HG03039 (cell line): Measurements from ENCODE around the gene LILRA6.
"Not testable (repeated sequence)": the region's sequence is repeated elsewhere in the genome, so short reads cannot be mapped to it uniquely, and the experiment has no call there.

Source experiments
- ATAC-seq: cut with Tn5 transposase; IDR thresholded peaks from one replicate; pipeline ENCODE4 v1.9.1; 2021; ENCODE audit warnings: mild to moderate bottlenecking, moderate library complexity; ENCODE audit not compliant: unreplicated experiment

Gene LILRA6

DNA sequence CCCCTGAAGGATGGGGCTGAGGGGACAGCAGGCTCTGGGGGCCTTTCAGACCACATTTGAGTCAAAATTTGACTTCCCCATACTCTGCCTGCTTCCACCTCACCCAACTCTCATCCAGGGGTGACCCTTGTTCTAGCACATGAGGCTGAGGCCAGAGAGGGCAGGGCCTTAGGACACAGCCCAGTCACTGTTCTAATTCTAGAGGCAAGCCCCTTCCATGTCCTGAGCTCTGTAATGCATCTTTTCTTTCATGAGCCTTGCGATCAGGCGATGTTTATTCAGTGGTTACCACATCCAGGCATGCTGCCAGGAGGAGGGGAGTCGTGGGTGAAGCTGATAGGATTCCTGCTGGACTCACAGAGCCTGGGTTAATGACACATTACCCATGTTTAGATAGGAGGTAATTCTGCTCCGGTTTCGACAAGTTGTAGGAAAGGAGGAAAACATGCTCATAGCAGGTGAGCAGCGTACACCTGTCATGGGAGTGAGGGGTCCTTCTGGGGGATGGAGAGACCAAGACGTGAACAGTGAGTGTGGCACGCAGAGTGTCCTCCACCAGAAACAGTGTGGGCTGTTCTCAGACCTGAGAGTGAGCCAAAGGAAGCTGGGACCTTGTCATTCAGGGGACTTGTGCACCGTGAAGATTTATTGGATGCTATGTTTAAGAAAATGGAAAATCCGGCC lies 32.6 kb downstream of the LILRA6 start:
- ATAC-seq = no peak

DNA sequence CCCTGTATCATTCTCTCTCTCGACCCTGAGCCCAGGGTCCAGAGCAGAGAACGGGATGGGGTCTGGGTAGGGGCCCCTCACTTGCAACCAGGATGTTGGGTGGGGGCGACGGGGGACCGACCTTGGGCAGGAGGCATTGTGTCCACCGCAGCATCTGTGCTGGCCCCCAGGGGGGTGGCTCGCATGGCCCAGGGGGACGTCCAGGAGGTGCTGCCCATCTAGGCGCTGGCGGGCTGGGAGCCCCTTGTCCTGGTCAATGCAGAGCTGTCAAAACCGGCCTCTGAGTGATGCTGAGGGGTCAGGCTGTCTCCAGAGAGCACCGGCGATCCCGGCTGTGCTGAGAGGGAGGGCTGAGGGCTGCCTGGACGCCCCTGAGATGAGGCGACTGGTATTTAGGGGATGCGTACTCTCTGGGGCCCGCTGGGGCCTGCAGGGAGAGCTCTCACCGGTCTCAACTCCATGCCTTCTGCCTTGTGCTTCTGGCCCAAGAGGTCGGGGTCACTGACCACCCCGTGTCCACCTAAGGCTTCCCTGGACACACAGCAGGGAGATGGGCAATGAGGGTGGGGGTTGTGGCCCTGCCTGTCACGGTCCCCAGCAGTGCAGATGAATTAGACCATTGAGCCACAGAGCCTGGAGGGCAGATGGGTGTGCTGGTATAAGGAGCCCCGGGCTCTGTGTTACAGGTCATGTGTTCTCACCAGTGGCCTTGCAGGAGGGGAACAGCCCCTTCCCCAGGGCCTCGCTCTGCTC lies 33.4 kb downstream of the LILRA6 start:
- no peak for ATAC-seq

DNA sequence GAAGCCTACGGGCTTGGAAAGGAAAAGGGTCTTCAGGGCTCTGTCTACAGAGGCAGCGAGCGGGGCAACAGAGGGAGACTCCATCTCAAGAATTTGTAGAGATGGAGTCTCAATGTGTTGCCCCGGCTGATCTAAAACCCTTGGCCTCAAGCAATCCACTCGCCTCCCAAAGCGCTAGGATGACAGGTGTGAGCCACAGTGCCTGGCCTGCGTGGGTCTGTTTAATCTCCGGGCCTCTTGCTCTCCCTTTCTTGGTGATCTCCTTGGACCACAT lies 33.9 kb downstream of the LILRA6 start:
- ATAC-seq = no peak

DNA sequence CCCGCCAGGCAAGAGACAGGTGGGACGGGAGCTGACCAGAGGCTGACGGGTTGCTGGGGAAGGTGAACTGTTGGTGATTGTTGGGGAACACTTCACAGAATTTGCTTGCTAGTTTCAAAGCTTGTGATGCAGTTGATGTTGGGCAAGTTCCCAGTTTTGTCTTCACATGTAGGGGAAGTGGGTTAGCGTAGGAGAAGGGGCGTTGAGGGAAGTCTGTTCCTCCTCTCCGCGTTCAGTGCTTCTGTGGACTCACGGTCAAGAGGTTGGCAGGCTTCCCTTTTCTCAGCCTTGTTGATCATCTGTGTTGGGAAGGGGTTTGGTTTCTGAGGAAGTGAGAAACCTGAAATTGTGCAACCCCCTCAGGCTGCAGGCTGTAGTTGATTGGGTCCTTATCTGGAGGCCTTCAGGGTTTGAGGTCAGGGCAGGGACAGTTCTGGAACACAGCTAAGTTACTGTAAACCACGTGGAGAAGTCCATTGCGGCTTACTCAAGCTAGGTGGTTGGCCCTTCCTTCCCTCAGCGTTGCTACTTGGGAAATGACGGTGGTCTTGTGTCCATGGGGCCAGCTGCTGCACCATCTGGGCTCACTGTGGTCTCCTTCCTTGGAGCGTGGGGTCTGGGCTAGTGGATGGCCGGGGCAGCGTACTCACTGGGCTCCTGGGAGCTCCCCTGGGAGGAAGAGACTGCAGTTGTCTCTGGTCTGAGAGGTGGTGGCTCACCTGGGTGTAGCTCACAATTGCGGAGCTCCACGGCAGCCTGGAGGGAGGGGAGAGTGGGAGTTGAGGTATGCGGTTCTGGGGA lies 34.4 kb downstream of the LILRA6 start:
- ATAC-seq = no peak

DNA sequence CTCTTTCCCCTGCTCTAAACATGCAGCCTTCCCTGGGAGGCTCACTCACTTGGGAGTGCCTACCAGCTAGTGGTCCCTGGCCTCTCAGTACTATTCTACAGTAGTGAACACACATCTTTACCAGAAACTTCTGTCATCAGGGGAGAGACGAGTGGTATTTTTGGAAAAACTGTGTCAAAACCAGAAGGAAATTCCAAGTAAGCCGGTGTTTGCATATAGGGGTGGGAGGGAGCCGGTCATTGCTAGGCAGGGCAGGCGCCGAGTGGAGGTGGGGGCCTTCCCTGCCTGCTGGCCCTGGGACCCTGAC lies 35.0 kb downstream of the LILRA6 start:
- ATAC-seq = no peak

DNA sequence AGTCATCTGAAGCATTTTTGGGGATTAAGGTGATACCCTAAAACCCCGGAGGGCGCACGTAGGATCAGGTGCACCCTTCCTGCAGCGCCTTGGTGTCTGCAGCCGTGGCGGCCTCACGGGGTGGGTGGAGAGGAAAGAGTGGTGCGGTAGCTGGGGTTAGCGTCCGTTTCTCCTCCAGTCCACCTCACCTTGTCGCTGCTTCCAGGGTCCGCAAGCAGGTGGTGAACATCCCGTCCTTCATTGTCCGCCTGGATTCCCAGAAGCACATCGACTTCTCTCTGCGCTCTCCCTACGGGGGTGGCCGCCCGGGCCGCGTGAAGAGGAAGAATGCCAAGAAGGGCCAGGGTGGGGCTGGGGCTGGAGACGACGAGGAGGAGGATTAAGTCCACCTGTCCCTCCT lies 35.4 kb downstream of the LILRA6 start:
- ATAC-seq = not testable (repeated sequence)

DNA sequence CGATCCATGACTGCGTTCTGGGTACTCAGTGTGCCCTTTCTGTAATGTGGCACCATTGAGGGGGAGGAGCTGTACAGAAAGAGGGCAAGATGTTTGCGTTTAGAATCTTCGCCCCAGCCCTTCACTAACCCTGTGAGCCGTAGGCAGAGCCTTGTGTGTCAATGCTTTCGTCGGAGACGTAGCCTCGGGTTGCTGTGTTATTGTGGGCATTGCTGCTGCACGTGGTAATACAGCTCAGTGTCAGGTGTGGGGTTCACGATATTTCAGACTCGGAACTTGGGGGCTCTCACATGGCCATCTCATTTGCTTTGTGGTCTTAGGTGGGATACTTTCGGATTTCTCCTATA lies 35.8 kb downstream of the LILRA6 start:
- no peak for ATAC-seq

DNA sequence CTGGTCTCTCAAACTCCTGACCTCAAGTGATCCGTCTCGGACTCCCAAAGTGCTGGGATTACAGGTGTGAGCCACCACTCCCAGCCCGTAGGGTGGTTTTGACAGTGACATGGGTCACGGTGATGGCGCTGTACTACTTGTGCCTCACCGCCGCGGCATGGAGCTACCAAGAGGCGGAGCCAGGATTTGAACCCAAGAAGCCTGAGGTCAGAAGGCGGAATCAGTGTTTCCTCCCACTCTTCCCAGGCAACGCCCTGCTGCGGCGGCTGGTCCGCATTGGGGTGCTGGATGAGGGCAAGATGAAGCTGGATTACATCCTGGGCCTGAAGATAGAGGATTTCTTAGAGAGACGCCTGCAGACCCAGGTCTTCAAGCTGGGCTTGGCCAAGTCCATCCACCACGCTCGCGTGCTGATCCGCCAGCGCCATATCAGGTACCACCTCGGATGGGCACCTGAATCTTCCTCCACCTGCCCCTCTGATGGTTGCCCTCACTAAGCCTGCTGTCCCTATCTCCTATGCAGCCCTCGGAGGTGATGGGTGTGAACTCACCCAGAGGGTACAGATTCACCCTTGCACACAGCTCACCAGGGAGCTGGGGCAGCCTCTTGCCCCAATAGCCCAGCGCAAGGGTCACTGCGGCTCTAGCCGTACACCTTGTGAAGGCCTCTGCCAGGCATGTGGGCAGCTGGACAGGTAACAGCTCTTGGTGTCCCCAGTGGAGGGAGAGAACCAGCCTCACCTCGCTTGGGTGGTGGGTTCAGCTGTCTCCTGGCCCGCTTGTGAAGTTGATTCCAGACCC lies 36.4 kb downstream of the LILRA6 start:
- no peak for ATAC-seq

DNA sequence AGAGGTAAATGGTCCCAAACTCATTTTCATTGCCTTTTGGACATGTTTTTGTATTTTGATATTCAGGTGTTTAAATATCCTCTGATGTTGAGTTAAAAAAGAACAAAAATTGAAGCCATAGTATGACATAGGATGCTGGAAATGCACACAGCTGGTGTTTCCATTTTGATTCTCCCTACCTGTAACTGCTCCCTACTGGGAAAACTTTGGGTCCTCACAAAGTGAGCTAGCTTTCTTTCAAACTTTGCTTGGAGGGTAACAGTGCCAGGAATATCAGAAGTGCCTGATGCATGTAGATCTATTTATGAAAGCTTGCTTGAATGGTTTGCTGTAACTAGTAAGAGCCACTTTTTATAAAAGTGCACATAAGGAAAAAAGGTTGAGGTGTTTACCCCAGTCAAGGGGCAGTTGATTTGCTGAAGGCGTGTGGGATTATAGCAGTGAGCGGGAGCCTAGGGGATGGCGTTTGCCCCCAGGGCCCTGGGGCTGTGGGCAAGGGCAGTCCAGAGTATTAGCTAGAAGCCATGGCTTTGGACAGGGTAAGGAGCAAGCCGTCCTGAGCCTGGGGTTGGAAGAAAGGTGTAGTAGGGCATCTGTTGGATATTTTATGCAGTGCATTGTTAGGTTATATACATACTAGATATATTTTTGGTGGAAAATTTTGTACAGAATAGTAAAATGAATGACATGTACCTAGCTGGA lies 37.7 kb downstream of the LILRA6 start:
- ATAC-seq = no peak

DNA sequence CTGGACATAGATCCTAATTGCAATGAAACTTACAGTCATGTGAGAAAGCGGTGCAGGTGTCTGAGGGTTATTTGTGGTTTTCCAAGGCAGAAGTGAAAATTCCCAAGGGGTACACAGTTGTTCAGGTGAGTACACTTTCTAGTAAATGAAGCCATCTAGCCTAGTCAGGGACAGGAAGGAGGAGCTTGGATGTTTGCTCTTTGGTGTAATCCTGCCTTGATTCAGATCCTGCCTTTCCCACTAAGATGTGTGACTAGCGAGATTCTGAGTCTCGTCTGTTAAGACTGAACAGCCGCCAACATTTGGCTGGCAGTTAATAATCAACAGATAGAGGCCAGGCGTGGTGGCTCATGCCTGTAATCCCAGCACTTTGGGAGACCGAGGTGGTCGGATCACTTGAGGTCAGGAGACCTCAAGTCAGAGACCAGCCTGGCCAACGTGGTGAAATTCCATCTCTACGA lies 39.4 kb downstream of the LILRA6 start:
- no peak for ATAC-seq

DNA sequence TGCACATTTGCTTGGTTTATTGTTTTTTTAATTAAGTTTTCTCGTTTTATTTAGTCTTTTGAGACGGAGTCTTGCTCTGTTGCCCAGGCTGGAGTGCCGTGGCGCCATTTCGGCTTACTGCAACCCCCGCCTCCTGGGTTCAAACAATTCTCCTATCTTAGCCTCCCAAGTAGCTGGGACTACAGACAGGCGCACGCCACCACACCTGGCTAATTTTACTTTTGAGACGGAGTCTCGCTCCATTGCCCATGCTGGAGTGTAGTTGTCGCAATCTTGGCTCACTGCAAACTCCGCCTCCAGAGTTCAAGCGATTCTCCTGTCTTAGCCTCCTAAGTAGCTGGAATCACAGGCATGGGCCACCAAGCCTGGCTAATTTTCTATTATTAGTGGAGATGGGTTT lies 40.6 kb downstream of the LILRA6 start:
- no peak for ATAC-seq

DNA sequence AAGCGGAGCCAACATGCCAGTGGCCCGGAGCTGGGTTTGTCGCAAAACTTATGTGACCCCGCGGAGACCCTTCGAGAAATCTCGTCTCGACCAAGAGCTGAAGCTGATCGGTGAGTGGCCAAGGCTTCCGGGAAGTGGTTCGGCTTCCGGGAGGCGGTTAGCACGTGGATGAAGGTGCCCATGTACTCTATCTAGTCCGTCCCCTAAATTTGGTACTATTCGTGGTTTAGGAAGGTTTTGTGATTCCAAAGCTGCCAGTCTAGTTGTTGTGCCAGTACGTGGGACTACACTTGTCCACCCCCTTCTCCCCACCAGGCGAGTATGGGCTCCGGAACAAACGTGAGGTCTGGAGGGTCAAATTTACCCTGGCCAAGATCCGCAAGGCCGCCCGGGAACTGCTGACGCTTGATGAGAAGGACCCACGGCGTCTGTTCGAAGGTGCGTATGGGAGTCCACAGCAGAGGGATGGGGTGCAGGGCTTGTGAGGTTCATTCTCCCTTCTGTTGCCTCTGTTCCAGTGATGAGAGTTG lies 41.4 kb downstream of the LILRA6 start:
- ATAC-seq = no peak

DNA sequence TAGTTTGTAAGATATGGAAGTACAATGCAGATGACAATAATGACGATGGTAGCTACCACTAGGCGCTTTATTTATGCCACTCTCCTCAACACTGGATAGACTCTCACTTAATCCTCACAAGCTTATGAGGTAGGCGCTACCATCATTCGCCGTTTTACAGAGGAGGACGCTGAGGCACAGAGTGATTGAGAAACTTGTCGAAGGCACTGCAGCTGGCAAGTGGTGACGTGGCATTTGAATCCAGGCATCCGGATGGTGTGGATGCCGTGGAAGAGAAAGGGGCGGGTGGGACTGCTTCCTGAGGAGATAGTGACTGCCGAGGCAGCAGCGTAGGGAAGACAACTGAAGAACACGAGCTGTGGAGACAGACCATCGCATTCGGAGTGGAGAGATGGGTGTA lies 43.2 kb downstream of the LILRA6 start:
- no peak for ATAC-seq

DNA sequence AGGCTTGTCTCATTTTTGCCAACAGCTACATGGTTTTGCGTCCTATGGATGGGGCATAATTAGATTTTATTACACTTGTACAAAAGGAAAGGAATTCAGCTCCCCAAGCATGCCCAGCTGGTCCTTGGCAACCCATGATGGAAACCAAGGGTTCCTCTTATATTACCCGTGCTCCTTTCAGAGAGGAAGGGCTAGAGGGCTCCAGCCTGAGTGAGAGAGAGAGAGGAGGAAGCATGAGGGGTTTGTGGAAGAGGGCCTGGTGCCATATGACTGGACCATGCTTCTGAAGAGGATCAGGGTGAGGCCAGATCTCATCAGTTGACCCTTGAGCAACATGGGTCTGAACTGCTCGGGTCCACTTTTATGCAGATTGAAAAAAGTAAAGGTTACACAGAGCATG lies 45.5 kb downstream of the LILRA6 start:
- no peak for ATAC-seq

DNA sequence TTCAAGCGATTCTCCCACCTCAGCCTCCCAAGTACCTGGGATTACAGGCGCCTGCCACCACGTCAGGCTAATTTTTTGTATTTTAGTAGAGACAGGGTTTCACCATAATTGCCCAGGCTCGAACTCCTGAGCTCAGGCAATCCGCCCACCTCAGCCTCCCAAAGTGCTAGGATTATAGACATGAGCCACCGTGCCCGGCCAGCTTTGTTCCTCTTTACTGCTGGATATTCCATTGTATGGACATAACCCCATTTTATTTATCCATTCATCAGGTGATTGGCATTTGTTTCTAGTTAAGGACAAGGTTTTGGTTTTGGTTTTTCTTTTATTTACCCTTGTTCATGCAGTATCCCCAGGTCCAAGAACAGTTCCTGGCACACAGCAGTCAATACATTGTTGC lies 46.1 kb downstream of the LILRA6 start:
- ATAC-seq = no peak

DNA sequence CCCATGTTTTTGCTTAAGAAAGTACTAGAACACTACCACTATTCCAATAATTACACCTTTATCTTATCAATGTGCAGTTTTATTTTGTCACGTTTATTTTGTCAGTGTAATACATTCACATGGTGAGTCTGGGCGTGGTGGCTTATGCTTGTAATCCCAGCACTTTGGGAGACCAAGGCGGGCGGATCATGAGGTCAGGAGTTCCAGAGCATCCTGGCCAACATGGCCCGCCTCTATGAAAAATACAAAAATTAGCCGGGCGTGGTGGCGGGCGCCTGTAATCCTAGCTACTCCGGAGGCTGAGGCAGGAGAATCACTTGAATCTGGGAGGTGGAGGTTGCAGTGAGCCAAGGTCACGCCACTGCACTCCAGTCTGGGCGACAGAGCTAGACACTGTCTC lies 48.1 kb downstream of the LILRA6 start:
- ATAC-seq = not testable (repeated sequence)

DNA sequence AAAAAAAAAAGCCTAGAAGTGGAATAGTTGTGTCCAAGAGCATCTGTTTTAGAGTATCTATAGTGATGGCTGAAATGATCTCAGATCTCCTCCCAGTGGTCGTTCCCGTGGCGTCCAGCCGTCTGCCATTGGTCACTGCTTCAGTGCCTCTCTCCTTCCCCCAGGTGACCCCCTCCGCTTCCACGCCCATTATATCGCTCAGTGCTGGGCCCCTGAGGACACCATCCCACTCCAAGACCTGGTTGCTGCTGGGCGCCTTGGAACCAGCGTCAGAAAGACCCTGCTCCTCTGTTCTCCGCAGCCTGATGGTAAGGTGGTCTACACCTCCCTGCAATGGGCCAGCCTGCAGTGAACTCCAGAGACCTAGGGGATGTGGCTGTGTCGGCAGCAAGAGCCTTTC lies 49.6 kb downstream of the LILRA6 start:
- ATAC-seq = no peak

DNA sequence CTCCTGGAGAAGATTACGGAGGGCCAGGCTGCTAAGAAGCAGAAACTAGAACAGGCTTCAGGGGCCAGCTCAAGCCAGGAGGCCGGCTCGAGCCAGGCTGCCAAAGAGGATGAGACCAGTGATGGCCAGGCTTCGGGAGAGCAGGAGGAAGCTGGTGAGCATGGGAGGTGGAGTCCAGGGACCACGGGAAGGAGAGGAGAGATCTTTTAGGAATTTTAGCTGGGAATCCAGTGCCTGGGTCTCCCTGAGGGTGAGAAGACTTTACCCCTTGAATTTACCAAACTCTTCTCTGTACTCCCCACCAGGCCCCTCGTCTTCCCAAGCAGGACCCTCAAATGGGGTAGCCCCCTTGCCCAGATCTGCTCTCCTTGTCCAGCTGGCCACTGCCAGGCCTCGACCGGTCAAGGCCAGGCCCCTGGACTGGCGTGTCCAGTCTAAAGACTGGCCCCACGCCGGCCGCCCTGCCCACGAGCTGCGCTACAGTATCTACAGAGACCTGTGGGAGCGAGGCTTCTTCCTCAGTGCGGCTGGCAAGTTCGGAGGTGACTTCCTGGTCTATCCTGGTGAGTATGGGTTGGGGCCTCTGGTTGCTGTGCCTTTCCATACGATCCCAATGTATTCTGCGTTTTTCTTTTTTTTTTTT lies 50.7 kb downstream of the LILRA6 start:
- no peak for ATAC-seq

DNA sequence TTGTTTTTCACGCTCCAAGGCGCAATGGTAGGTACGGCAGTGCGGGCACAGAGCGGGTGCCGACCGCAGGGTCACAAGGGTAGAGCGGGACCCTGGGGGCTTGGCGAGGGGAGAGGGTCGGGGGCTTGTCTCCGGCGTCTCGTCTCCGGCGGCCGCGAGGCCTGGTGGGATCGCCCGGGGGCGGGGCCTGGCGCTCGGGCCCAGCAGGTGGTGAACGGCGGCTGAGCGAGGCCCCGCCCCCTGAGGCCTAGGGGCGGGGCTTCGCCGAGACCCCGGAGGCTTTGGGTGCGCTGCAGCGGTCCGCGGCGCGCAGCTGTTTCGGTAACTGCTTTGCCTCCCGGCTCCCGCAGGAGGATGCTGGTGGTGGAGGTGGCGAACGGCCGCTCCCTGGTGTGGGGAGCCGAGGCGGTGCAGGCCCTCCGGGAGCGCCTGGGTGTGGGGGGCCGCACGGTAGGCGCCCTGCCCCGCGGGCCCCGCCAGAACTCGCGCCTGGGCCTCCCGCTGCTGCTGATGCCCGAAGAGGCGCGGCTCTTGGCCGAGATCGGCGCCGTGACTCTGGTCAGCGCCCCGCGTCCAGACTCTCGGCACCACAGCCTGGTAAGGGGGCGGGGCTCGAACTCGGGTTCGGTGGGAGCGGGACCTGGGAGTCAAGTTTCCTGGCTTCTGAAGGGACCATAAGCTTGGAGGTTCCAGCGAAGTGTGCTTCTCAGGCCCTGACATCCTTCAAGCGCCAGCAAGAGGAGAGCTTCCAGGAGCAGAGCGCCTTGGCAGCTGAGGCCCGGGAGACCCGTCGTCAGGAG lies 51.4 kb downstream of the LILRA6 start, which contains the start of gene TSEN34:
Gene TSEN34, plus strand, starts transcription at position 298 of the 800 bp plus-strand sequence. Its CDS starts 57 bp downstream, at position 355.
- peak; percentile 16 for ATAC-seq
